NOMO-1 treated with DMSO at 0.1 percent for 48 hours (cell line): ENCODE results near the gene HMSD.
"Not testable (repeated sequence)": the region's sequence is repeated elsewhere in the genome, so short reads cannot be mapped to it uniquely, and the experiment has no call there.

Experiments
- DNase-seq: peaks from one replicate; lab custom pipeline; 2025; ENCODE audit not compliant: unreplicated experiment; lab: John Stamatoyannopoulos, UW

The HMSD gene

GRCh38 chr18:63949068-63949737 lies at the start of gene HMSD:
Gene HMSD (plus strand): TSS chr18:63949301. CDS start chr18:63953456, 4,155 bp downstream.
- peak; percentile 62 for DNase-seq

- peak; percentile 46 for DNase-seq
Observed at GRCh38 chr18:63903851-63904570, 45.1 kb upstream of the HMSD start.

GRCh38 chr18:63904694-63905093 lies 44.4 kb upstream of the HMSD start:
- DNase-seq = no peak

- DNase-seq = peak; percentile 65
Observed at GRCh38 chr18:63905361-63905760, 43.7 kb upstream of the HMSD start.

GRCh38 chr18:63906056-63906455 lies 43.0 kb upstream of the HMSD start:
- DNase-seq = no peak

- peak; percentile 85 for DNase-seq
Observed at GRCh38 chr18:63907664-63908063, 41.4 kb upstream of the HMSD start, which contains the start of gene SERPINB10. Gene SERPINB10 (plus strand): TSS chr18:63907958. CDS start chr18:63915511, 7,553 bp downstream.

- peak; percentile 23 for DNase-seq
Observed at GRCh38 chr18:63908858-63909257, 40.2 kb upstream of the HMSD start.

GRCh38 chr18:63909870-63910269 lies 39.2 kb upstream of the HMSD start:
- DNase-seq = no peak

- peak; percentile 58 for DNase-seq
Observed at GRCh38 chr18:63917817-63918216, 31.3 kb upstream of the HMSD start.

- no peak for DNase-seq
Observed at GRCh38 chr18:63922049-63922448, 27.1 kb upstream of the HMSD start.

- DNase-seq = no peak
Observed at GRCh38 chr18:63924551-63924950, 24.6 kb upstream of the HMSD start.

GRCh38 chr18:63928331-63928730 lies 20.8 kb upstream of the HMSD start:
- DNase-seq = peak; percentile 91

GRCh38 chr18:63929369-63929768 lies 19.7 kb upstream of the HMSD start:
- peak; percentile 62 for DNase-seq

- peak; percentile 76 for DNase-seq
Observed at GRCh38 chr18:63930773-63931354, 18.2 kb upstream of the HMSD start.

GRCh38 chr18:63936156-63936931 lies 12.8 kb upstream of the HMSD start:
- DNase-seq = peak; percentile 94

- no peak for DNase-seq
Observed at GRCh38 chr18:63936932-63937393, 12.1 kb upstream of the HMSD start.

GRCh38 chr18:63940008-63940407 lies 9.1 kb upstream of the HMSD start:
- no peak for DNase-seq

- DNase-seq = not testable (repeated sequence)
Observed at GRCh38 chr18:63940543-63941050, 8.5 kb upstream of the HMSD start.

GRCh38 chr18:63947051-63947790 lies 1.9 kb upstream of the HMSD start:
- DNase-seq = no peak

GRCh38 chr18:63951302-63951705 lies 2.2 kb downstream of the HMSD start:
- peak; percentile 51 for DNase-seq
